ENCODE data around the gene SMPD4. TPM values are rescaled to one million over a fixed set of nuclear protein-coding genes. Genes with fewer than 3 reads are reported as not detected.

SMPD4 gene
- total and polyA plus RNA-seq, 2 donors (not counting 3 experiments of a cell fraction or from before 2014, with no cell fraction given), result 85.3 to 88.1 TPM

Small RNA genes within 50 kb of the gene (small RNA-seq; reads per million reads assigned to genes)
- not detected for gene RNU6-1049P (ENCODE audit: insufficient read depth, insufficient read length, low read depth, low replicate concordance)

Other genes starting within 250 kb of the SMPD4 start
- gene RAB6C, start 201.9 kb downstream of the SMPD4 start, total RNA-seq, result not detected in 2 replicates
- not detected in 2 replicates for gene RAB6C, start 201.9 kb downstream of the SMPD4 start, polyA plus RNA-seq
- gene POTEF, start 52.4 kb downstream of the SMPD4 start, total RNA-seq, result 0.09 TPM in 1 of 2 replicates, not detected in the other
- 0.03 and 0.04 TPM in 2 replicates for gene POTEF, start 52.4 kb downstream of the SMPD4 start, polyA plus RNA-seq
- gene CCDC74B, start 36.5 kb downstream of the SMPD4 start, total RNA-seq, result 1.6 and 4.8 TPM in 2 replicates
- gene CCDC74B, start 36.5 kb downstream of the SMPD4 start, polyA plus RNA-seq, result 4.1 and 4.6 TPM in 2 replicates
- 337 and 364 TPM in 2 replicates for gene MZT2B, start 660 bp upstream of the SMPD4 start, total RNA-seq
- 182 and 288 TPM in 2 replicates for gene MZT2B, start 660 bp upstream of the SMPD4 start, polyA plus RNA-seq
- not detected in 2 replicates for gene TUBA3E, start 16.8 kb upstream of the SMPD4 start, total RNA-seq
- not detected in 2 replicates for gene TUBA3E, start 16.8 kb upstream of the SMPD4 start, polyA plus RNA-seq
- 63.1 and 74.0 TPM in 2 replicates for gene IMP4, start 161.3 kb upstream of the SMPD4 start, total RNA-seq
- gene IMP4, start 161.3 kb upstream of the SMPD4 start, polyA plus RNA-seq, result 149 and 177 TPM in 2 replicates
- 31.5 and 39.6 TPM in 2 replicates for gene PTPN18, start 174.5 kb upstream of the SMPD4 start, total RNA-seq
- 38.3 and 39.4 TPM in 2 replicates for gene PTPN18, start 174.5 kb upstream of the SMPD4 start, polyA plus RNA-seq